ENCODE measurements around the gene USP12.
A peak's percentile ranks its signal among the peaks of the same experiment; 100 is the strongest.
"Not testable (repeated sequence)": the region's sequence is repeated elsewhere in the genome, so short reads cannot be mapped to it uniquely, and the experiment has no call there.

The USP12 gene

DNA sequence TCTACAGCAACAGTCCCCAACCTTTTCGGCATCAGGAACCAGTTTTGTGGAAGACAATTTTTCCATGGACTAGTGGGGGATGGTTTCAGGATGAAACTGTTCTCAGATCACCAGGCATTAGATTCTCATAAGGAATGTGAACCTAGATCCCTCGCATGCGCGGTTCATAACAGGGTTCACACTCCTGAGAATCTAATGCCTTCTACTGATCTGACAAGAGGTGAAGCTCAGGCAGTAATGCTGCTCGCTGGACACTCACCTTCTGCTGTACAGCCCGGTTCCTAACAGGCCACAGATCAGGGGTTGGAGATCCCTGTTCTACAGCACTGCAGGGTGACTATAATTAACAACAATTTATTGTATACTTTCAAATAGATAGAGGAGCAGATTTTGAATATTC is 21.9 kb downstream of the USP12 start:
- no peak for DNase-seq

DNA sequence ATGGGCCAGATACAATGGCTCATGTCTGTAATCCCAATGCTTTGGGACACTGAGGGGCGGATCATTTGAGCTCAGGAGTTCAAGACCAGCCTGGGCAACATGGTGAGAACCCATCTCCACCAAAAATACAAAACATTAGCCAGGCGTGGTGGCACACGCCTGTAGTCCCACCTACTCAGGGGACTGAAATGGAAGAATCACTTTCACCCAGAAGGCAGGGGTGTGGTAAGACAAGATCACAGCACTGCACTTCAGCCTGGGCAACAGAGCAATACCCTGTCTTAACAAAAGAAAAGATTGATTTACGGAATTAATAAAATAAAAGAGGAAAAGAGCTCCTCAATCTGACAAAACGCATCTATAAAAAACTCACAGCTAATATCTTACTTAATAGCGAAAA is 22.7 kb downstream of the USP12 start:
- DNase-seq: no peak

DNA sequence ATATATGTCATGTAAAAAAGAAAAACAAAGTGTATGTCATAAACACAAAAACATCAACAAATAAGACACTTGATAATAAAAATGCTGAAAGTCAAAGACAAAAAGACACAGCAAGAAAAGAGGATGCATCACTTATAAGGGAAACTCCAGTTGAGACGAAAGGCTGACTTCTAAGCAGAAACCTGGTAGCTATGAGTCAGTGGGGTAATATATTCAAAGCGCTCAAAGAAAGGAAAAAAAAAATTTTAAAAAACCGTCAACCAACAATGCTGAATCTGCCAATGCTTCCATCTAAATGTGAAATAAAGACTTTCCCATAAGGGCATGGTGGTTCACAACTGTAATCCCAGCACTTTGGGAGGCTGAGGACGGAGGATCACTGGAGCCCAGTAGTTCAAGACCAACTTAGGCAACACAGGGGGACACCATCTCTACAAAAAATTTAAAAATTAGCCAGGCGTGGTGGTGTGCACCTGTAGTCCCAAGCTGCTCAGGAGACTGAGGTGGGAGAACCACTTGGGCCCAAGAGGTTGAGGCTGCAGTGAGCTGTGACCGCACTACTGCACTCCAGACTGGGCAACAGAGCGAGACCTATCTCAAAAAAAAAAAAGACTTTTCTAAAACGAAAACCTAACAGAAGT is 24.0 kb downstream of the USP12 start:
- DNase-seq: no peak

GRCh38 chr13:27141746-27142145 is 29.9 kb downstream of the USP12 start:
- no peak for DNase-seq

DNA sequence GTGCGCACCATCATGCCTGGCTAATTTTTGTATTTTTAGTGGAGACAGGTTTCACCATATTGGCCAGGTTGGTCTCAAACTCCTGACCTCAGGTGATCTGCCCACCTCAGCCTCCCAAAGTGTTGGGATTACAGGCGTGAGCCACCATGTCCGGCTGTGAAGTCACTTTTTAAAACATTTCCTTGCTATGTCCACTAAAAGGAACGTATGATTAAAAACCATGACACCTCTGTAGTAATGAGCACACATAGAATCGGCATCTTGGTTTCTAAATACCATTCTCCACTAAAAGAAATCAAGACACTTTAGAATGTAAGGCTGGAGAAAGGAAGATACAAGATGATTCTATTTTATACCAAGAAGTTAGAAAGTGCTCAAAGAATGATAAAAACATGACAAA is 30.5 kb downstream of the USP12 start:
- DNase-seq: not testable (repeated sequence)

GRCh38 chr13:27140060-27140459 is 31.6 kb downstream of the USP12 start:
- DNase-seq: no peak

DNA sequence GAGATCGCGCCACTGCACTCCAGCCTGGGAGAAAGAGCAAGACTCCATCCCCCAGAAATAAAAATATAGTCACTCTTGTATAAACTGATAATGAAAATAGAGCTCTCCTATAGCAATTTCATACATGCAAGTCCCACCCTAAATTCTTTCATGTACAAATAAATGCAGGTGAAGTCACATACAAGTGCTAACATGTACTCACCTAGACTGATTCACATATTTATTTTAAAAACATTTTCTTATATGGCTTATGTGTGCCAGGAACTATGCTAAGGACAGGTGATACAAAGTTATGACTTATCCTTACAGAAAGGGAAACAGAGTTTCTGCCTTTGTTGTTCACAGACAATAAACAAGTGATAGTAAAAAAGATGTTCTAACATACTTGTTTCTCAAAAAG is 32.0 kb downstream of the USP12 start:
- DNase-seq: no peak

DNA sequence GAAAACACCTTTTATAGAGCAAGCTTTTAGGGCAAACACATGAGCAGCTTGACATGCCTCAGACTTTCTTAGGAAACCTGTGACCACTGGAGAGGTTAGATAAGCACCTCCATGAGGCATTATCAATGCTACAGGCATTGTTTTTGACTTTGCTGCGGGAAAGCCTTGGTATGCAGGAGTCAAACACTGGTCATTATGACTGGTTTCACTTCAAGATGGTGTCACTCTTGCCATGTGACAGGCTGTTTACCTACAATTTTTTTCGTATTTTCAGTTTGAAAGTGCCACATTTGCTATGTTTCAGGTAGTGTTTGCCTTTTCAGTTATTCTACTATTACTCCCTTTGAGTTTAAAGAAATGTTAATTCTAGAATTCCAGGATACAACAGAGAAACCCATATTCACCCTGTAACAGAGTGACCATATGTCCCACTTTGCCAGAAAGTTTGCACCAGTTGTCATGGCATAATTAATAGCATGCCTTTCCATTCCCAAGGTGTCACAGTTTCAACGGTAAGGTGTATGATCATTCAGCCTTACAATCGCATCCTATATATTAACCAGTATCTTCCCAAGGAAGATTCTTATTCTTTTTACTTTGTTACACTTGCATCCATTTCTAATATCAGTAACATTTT is 33.0 kb downstream of the USP12 start:
- DNase-seq: no peak

DNA sequence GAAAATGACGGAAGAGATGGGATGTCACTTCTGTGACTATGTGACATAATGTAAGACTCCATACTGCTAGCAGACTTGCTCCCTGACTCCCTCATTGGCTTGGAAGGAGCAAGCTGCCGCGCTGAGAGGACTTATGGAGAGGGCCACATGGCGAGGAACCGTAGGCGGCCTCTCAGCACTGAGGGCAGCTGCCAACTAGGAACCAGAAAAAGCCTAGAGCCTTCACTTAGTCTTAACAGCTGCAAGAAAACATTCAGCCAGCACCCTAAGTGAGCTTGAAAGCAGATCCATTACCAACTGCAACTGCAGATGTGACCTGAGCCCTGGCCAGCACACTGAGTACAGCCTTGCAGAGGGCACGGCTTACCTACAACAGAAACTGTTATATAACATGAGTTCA is 33.9 kb downstream of the USP12 start:
- no peak for DNase-seq

DNA sequence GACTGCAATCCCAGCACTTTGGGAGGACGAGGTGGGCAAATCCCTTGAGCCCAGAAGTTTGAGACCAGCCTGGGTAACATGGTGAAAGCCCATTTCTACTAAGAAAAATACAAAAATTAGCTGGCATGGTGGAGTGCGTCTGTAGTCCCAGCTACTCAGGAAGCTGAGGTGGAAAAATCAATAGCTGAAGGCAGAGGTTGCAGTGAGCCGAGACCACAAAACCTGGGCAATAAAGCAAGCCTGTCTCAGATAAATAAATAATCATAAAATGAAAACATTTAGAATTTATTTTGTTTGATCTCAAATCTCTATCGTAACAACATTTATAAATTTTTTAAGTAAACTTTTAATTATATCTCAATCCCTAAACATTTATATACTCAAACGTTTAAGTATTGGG is 36.6 kb downstream of the USP12 start:
- no peak for DNase-seq

DNA sequence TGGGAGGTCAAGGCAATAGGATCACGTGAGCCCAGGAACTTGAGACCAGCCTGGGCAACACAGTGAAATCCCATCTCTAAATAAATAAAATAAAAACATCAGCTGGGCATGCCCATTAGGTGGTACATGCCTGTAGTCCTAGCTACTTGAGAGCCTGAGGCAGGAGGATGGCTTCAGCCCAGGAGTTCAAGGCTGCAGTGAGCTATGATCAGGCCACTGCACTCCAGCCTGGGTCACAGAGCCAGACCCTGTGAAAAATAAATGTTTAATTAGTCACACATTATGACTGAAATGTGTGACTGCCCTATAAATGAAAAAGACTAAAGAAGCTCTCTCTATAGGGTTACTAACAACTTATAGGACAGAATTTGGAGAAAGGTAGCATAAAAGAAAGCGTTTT is 37.7 kb downstream of the USP12 start:
- DNase-seq: no peak

GRCh38 chr13:27132538-27132937 is 39.1 kb downstream of the USP12 start:
- DNase-seq: no peak

DNA sequence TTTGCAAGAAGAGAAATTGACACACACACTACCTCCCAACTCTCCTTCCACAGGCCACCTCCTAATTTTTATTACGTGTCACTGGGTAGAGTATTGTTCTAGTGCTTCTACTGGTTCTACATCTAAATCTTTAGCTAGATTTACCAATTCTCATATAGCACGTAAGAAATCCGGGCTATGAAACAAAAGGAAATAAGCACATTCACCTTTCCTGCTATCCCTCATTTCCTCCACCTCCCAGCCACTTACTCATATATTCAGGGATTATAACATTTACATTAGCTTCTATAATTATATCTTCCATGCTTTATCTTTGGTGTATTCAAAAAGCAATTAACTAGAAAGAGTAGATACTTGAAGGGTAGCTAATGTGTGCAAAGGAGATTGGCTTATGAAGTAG is 39.7 kb downstream of the USP12 start:
- no peak for DNase-seq

DNA sequence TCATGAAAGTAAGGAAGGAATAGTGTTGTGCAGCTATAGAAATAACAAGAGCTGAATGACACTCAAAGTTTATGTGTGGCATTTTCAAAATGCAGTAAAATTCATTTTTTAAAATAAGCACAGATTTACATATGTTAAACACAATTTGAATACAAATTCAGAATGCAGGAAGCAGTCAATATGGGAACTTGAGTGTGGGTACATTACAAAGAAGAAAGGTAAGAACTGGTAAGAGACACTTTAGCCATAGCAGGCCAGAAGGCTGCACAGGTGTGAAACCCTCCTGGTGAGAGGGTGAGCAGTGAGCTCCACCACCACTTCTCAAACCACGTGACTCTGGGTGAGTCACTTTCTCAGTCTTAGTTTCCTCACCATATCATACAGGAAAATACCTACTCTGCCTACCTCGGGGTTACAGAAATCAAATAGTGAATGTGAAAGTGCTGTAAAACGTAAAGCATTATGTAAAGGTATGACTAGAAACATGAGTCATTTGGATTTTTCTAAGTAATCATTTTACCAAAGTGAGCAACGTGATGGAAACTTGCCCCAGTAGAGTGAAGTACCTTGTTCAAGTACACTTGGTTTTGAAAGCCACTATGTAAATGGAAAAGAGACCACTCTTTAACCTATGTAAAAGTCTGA is 40.5 kb downstream of the USP12 start:
- DNase-seq: no peak

DNA sequence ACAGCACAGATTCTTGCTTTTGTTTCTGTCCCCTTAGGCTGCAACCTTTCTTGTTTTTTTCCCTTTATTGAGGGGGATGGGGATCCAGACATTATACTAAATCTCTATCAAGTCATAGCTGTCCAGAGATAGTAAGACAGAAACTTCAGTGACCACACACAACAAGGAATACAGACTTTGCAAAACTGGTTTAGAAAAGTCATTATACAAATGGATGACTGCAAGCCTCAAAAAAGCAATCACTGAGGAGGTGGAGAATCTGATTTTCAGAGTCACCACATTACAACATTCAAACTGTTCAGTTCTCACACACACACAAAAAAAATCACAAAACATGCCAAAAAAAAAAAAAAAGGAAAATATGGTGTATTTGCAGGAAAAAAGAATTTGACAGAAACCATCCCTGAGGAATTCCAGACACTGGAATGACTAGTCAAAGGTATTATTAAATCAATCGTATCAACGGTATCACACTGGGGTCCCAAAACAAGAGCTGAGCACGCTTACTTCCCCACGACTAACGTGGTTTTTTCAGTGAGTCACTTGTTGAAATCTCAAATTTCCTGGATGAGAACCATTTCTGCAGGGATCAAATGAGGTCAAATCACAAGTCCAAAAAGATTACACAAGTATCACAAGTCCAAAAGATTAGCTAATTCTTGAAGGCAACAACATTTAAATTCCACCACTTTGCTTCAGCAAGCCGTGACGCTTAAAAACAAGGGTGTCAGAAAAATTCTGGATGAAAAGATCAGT is 41.2 kb downstream of the USP12 start:
- DNase-seq: peak; percentile 43

GRCh38 chr13:27128825-27129627 is 42.6 kb downstream of the USP12 start:
- DNase-seq: peak; percentile 39

DNA sequence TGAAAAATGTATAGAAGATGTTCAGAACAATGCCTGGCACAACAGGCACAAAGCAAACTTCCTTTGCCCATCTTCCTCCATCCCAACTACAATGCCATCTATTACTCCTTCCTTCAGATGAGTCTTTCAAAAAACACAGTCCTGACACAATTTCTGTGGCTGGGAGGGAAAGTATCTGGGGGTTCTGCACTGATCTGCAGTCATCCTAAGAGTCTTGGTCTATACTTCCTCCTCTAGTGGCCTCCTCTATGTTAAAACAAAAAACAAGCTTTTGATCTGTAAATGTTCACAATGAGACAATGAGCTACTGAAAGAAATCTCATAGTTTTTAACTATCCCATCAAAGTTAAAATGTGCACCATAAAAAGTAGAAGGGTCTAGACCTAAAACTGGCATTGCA is 44.8 kb downstream of the USP12 start:
- DNase-seq: no peak

DNA sequence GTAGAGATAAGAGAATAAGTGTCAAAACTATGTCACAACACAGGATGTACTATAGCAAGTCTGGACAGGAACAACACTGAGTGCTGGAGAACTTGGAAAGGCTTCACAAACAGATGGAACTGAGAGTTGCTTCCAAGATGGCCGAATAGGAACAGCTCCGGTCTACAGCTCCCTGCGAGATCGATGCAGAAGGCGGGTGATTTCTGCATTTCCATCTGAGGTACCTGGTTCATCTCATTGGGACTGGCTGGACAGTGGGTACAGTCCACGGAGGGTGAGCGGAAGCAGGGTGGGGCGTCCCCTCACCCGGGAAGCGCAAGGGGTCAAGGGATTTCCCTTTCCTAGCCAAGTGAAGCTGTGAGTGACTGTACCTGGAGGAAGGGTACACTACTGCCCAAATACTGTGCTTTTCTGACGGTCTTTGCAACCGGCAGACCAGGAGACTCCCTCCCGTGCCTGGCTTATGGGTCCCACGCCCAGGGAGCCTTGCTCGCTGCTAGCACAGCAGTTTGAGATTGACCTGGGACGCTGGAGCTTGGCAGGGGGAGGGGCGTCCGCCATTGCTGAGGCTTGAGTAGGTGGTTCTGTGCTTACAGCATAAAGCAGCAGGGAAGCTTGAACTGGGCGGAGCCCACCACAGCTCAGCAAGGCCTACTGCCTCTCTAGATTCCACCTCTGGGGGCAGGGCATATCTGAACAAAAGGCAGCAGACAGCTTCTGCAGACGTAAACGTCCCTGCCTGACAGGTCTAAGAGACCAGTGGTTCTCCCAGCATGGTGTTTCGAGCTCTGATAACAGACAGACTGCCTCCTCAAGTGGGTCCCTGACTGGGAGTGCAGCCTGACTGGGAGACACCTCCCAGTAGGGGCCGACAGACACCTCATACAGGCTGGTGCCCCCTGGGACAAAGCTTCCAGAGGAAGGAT is 46.0 kb downstream of the USP12 start:
- no peak for DNase-seq

DNA sequence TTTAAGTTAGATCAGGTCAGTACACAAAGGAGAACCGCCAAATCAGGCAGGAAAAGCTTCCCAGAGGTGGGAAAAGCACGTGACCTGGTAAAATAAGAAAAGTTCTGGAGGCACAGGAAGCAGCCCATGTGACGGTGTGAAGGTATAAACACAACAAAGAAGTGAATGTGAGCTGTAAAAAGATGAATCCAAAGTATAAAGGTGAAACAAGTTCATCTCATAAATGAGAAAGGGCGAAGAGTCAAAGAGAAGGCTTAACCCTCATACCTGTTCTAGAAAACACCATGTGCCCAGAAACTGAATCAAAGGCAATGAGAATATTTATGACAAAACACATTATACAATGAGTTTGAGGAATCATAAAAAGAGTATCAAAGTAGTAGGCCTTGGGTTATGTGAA is 47.0 kb downstream of the USP12 start:
- no peak for DNase-seq

DNA sequence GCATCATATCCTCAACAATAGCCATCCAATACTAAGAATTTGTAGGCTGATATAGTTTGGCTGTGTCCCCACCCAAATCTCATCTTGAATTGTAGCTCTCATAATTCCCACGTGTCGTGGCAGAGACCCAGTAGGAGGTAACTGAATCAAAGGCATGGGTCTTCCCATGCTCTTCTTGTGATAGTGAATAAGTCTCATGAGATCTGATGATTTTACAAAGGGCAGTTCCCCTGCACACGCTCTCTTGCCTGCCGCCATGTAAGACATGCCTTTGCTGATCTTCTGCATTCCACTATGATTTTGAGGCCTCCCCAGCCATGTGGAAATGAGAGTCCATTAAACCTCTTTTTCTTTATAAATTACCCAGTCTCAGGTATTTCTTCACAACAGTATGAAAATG is 48.2 kb downstream of the USP12 start:
- DNase-seq: not testable (repeated sequence)

GRCh38 chr13:27122036-27122435 is 49.6 kb downstream of the USP12 start:
- DNase-seq: no peak

DNA sequence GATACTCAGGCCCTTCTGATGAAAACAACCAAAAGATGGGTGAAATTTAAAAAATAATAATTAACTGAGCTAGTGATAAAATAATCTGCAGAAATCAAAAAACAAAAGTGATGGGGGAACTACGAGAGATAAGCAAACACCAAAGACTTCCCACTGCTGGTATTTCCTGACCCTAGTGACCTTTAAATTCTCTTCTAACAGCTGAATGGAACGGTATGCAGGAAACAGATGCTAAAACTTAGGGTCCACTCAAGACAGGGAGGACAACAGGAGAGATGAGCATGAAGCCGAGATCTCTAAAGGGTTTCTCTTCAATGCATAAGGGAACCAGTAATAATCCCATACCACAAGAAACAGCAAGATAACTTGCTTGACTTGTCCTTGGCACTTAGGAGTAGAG is 50.8 kb downstream of the USP12 start:
- DNase-seq: peak; percentile 8

All from fibroblast of skin of back (primary cell).